HG03045 (cell line): ENCODE measurements around the gene OGFOD3.
"Not testable (repeated sequence)": the region's sequence is repeated elsewhere in the genome, so short reads cannot be mapped to it uniquely, and the experiment has no call there.

Experiments used
- ATAC-seq: cut with Tn5 transposase; IDR thresholded peaks from one replicate; pipeline ENCODE4 v1.9.1; 2021; ENCODE audit warnings: mild to moderate bottlenecking, moderate library complexity; ENCODE audit not compliant: unreplicated experiment

Gene OGFOD3

GRCh38 chr17:82435103-82435502 lies 16.7 kb upstream of the OGFOD3 start:
- ATAC-seq = no peak

GRCh38 chr17:82434216-82434565 lies 15.8 kb upstream of the OGFOD3 start:
- ATAC-seq = no peak

- ATAC-seq = no peak
These were observed 15.3 kb upstream of the OGFOD3 start for GRCh38 chr17:82433560-82434215.

GRCh38 chr17:82432017-82432416 lies 13.6 kb upstream of the OGFOD3 start:
- ATAC-seq = no peak

- ATAC-seq = no peak
These were observed 11.4 kb upstream of the OGFOD3 start for GRCh38 chr17:82429824-82430223.

GRCh38 chr17:82428546-82428945 lies 10.2 kb upstream of the OGFOD3 start:
- ATAC-seq = no peak

- ATAC-seq = no peak
These were observed 6.4 kb upstream of the OGFOD3 start for GRCh38 chr17:82424863-82425159.

- ATAC-seq = no peak
These were observed 5.8 kb upstream of the OGFOD3 start for GRCh38 chr17:82424001-82424862.

GRCh38 chr17:82419540-82419939 lies 1.2 kb upstream of the OGFOD3 start:
- no peak for ATAC-seq

- ATAC-seq = no peak
These were observed 1.6 kb downstream of the OGFOD3 start for GRCh38 chr17:82416771-82417170.

- no peak for ATAC-seq
These were observed 2.1 kb downstream of the OGFOD3 start for GRCh38 chr17:82416264-82416663.

- no peak for ATAC-seq
These were observed 2.6 kb downstream of the OGFOD3 start for GRCh38 chr17:82415786-82416185.

- no peak for ATAC-seq
These were observed 3.0 kb downstream of the OGFOD3 start for GRCh38 chr17:82415336-82415735.

- no peak for ATAC-seq
These were observed 3.7 kb downstream of the OGFOD3 start for GRCh38 chr17:82414548-82415281.

- no peak for ATAC-seq
These were observed 5.6 kb downstream of the OGFOD3 start for GRCh38 chr17:82412535-82413520.

- ATAC-seq = not testable (repeated sequence)
These were observed 6.3 kb downstream of the OGFOD3 start for GRCh38 chr17:82412081-82412480.

GRCh38 chr17:82411396-82412053 lies 6.9 kb downstream of the OGFOD3 start:
- ATAC-seq = no peak

- ATAC-seq = no peak
These were observed 8.2 kb downstream of the OGFOD3 start for GRCh38 chr17:82410014-82410716.

GRCh38 chr17:82408938-82409318 lies 9.5 kb downstream of the OGFOD3 start:
- ATAC-seq = no peak
